Measurements from ENCODE around the gene MUC22. TPM values are rescaled to one million over a fixed set of nuclear protein-coding genes. Genes with fewer than 3 reads are reported as not detected.

Gene MUC22
- total RNA-seq, 1 experiment from 2014 or later: not detected

DNA sequence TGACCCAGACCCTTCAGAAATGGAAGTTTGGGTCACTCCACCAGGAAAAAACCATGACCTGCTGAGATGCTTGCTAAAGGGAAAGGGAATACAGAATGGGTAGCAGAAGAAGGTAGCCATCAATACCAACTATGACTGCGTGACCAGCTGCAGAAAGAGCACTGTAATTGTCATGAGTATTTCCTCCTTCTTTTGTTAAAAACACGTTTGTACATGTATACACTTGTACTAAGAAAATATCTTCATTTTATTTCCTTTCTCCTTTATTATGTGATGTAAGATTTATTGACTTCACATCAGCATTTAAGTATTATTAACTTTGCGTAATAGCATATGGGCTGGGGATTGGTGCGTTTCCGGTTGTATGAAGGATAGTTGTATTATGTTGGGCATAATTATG, 39.3 kb upstream of the MUC22 start:
- H3K9me3 Mint-ChIP-seq: peaks cover 10% of the 10 kb centered on the region
- POLR2A ChIA-PET: no interaction called here
- CTCF ChIA-PET: no interaction called here
- H3K27ac Mint-ChIP-seq: no peak overlapping the region
- DNase-seq (ENCODE audit: low spot score): no peak
- H3K4me3 Mint-ChIP-seq: no peak overlapping the region
- TF ChIP-seq NFYB (CRISPR knock-in tag; conservative IDR thresholded peaks at IDR 0.05; ENCODE audit: low read depth) (no peak), ZNF423 (CRISPR knock-in tag; IDR thresholded peaks at IDR 0.05) (no peak), ZMAT4 (CRISPR knock-in tag; IDR thresholded peaks at IDR 0.05) (no peak), SP1 (CRISPR knock-in tag; conservative IDR thresholded peaks at IDR 0.05) (no peak), ZNF138 (CRISPR knock-in tag; conservative IDR thresholded peaks at IDR 0.05) (no peak)
- no peaks in the 10 kb centered on the region for H3K36me3 Mint-ChIP-seq
- peaks cover 3% of the 10 kb centered on the region; the same call in 1 of the 2 replicates for H3K27me3 Mint-ChIP-seq (ENCODE audit: low read depth)
- H3K4me1 Mint-ChIP-seq: peaks cover 19% of the 10 kb centered on the region
- no peak for ATAC-seq

- no peak for ATAC-seq
- Mint-ChIP-seq H3K9me3 (peaks cover 6% of the 10 kb centered on the region), H3K27ac (no peak overlapping the region), H3K4me1 (peaks cover 25% of the 10 kb centered on the region), H3K4me3 (no peak overlapping the region), H3K27me3 (ENCODE audit: low read depth) (peaks cover 3% of the 10 kb centered on the region; the same call in 1 of the 2 replicates), H3K36me3 (no peaks in the 10 kb centered on the region)
- TF ChIP-seq, protein P1, sequence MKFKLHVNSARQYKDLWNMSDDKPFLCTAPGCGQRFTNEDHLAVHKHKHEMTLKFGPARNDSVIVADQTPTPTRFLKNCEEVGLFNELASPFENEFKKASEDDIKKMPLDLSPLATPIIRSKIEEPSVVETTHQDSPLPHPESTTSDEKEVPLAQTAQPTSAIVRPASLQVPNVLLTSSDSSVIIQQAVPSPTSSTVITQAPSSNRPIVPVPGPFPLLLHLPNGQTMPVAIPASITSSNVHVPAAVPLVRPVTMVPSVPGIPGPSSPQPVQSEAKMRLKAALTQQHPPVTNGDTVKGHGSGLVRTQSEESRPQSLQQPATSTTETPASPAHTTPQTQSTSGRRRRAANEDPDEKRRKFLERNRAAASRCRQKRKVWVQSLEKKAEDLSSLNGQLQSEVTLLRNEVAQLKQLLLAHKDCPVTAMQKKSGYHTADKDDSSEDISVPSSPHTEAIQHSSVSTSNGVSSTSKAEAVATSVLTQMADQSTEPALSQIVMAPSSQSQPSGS (CRISPR knock-in tag; IDR thresholded peaks at IDR 0.05; ENCODE audit: borderline replicate concordance, low read depth): no peak
- TF ChIP-seq ZNF512 (CRISPR knock-in tag; IDR thresholded peaks at IDR 0.05; ENCODE audit: borderline replicate concordance): no peak
- no peak for TF ChIP-seq NR2C2 (CRISPR knock-in tag; IDR thresholded peaks at IDR 0.05)
- no peak for TF ChIP-seq SP1 (CRISPR knock-in tag; conservative IDR thresholded peaks at IDR 0.05)
- TF ChIP-seq TEAD1 (CRISPR knock-in tag; IDR thresholded peaks at IDR 0.05): no peak
- no peak for TF ChIP-seq ZNF396 (CRISPR knock-in tag; IDR thresholded peaks at IDR 0.05; ENCODE audit: borderline replicate concordance)
- no peak for TF ChIP-seq SMAD4 (CRISPR knock-in tag; IDR thresholded peaks at IDR 0.05)
- no peak for TF ChIP-seq USF1 (CRISPR knock-in tag; IDR thresholded peaks at IDR 0.05)
- no peak for TF ChIP-seq NR1H2 (CRISPR knock-in tag; IDR thresholded peaks at IDR 0.05)
- no peak for TF ChIP-seq EMX1 (CRISPR knock-in tag; IDR thresholded peaks at IDR 0.05)
- TF ChIP-seq, protein P2, sequence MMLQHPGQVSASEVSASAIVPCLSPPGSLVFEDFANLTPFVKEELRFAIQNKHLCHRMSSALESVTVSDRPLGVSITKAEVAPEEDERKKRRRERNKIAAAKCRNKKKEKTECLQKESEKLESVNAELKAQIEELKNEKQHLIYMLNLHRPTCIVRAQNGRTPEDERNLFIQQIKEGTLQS (CRISPR knock-in tag; conservative IDR thresholded peaks at IDR 0.05): no peak
- TF ChIP-seq ZNF416 (CRISPR knock-in tag; IDR thresholded peaks at IDR 0.05): no peak
- no peak for TF ChIP-seq ZSCAN18 (CRISPR knock-in tag; IDR thresholded peaks at IDR 0.05)
- TF ChIP-seq SMAD3 (CRISPR knock-in tag; IDR thresholded peaks at IDR 0.05; ENCODE audit: borderline replicate concordance): no peak
- no peak for TF ChIP-seq IRF1 (CRISPR knock-in tag; IDR thresholded peaks at IDR 0.05)
- TF ChIP-seq OVOL2 (CRISPR knock-in tag; IDR thresholded peaks at IDR 0.05; ENCODE audit: borderline replicate concordance): no peak
- ChIA-PET CTCF (interaction anchor here (1.5 kb wide), 1 partner anchor 98 kb away, joined by 3 read pairs; no protein-coding TSS in a partner anchor), POLR2A (no interaction called here)
- no peak for DNase-seq (ENCODE audit: low spot score)
Measured at GRCh38 chr6:30972816-30973215, 37.5 kb upstream of the MUC22 start.
